Tibial nerve (tissue), 4 donors: ENCODE measurements around the gene WBP1. TPM values are rescaled to one million over a fixed set of nuclear protein-coding genes. Genes with fewer than 3 reads are reported as not detected.

Experiments used
- DNase-seq, 2 donors: peaks; one replicate each; pipeline ENCODE4 v3.0.0-alpha.2; 2019; ENCODE audit warnings: low spot score in 2 of 2
- H3K27ac ChIP-seq, 4 donors: fragments of 200-600 bp; sonication (generic) in 3 of 4; one replicate each; pipeline ENCODE4 v1.5.1; 2017 to 2019; ENCODE audit warnings: mild to moderate bottlenecking in 1 of 4
- H3K27me3 ChIP-seq, 2 donors: fragments of 200-600 bp; sonication (generic) in 1 of 2; one replicate each; pipeline versions ENCODE4 v1.5.1 to v1.6.0; 2017 to 2019
- H3K36me3 ChIP-seq, 3 donors: fragments of 200-600 bp; sonication (generic); one replicate each; pipeline ENCODE4 v1.5.1; 2018 to 2019
- H3K4me1 ChIP-seq, 4 donors: fragments of 200-600 bp; sonication (generic) in 3 of 4; one replicate each; pipeline ENCODE4 v1.5.1; 2017 to 2019
- H3K4me3 ChIP-seq, 4 donors: fragments of 200-600 bp; sonication (generic) in 3 of 4; one replicate each; pipeline ENCODE4 v1.5.1; 2017 to 2019; ENCODE audit warnings: mild to moderate bottlenecking in 1 of 4, moderate library complexity in 1 of 4
- H3K9me3 ChIP-seq, 4 donors: fragments of 200-600 bp; sonication (generic) in 3 of 4; one replicate each; pipeline ENCODE4 v1.5.1; 2017 to 2019
- CTCF ChIP-seq, 5 experiments: fragments of 200-600 bp in 3 of 5; fragments of 450-650 bp in 2 of 5; sonication (generic) in 3 of 5; IDR thresholded peaks; one replicate each; pipeline ENCODE4 v1.5.1; 2016 to 2019; ENCODE audit warnings: antibody characterized with exemption in 5 of 5, mild to moderate bottlenecking in 3 of 5, moderate library complexity in 2 of 5
- EP300 ChIP-seq, 2 donors: sonication (generic); formaldehyde crosslinking; IDR thresholded peaks; one replicate each; pipeline ENCODE4 v1.6.1; 2017; ENCODE audit warnings: antibody characterized with exemption in 2 of 2, mild to moderate bottlenecking in 1 of 2
- POLR2A ChIP-seq, 2 donors: fragments of 450-650 bp; IDR thresholded peaks; one replicate each; pipeline ENCODE4 v1.6.1; 2017; ENCODE audit warnings: antibody characterized with exemption in 2 of 2, mild to moderate bottlenecking in 2 of 2, moderate library complexity in 2 of 2
- WGBS, 2 donors: methylation state at CpG; one replicate each; pipeline ENCODE4 v1.1.5; 2018; 5-methylcytosine and 5-hydroxymethylcytosine counted together
- total RNA-seq, 4 donors: library from RNA; depleted of rRNA; stranded (reverse); fragments of >200 nt; gene quantifications; one replicate each; pipeline ENCODE4 v1.1.0, GENCODE V29; 2016

The WBP1 gene
- total RNA-seq, 4 donors from 2014 or later = 35.7 to 84.6 (median 69.0) TPM

DNA sequence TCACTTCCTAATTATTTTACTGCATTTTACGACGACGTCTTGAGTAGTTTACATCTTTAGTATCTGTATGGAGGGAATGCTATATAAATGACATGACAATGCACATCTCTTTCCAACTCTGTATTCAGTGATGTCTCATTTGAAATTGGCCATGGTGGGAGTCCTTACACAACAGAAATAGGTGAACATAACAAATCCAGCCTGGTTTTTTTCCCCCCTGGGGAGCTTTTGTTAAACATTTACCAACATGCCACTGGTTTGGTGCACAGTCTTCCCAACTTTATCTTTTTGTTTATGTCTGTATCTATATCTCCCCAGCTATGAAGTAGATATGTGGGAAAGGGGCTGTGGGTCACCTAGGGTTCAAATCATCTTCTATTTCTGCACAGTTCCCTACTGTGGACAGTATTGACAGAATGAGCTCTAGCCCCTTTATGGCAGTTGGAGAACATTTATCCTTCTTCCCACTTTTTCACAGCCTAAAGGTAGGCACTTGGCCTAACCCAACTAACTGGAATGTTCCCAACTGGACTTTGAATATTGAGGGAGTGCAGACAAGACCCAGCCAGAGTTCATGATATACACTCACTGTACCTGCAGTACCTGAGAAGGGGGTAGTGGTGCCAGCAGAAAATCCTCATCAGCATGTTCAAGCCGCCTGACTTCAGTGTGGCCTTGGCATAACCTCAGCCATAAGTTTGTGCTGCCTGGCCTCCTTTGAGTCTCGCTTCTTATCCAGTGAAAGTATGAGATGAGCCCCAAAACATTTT, 10.8 kb upstream of the WBP1 start:
- Histone ChIP-seq H3K27me3 (no peaks in the 10 kb centered on the region), H3K27ac (no peak overlapping the region), H3K4me1 (peaks cover 0 to 14% (median 0%) of the 10 kb centered on the region in 4 donors), H3K4me3 (no peak overlapping the region), H3K36me3 (no peaks in the 10 kb centered on the region), H3K9me3 (no peaks in the 10 kb centered on the region)
- TF ChIP-seq CTCF (IDR thresholded peaks at IDR 0.05) (no peak), EP300 (IDR thresholded peaks at IDR 0.05) (no peak), POLR2A (IDR thresholded peaks at IDR 0.05) (no peak)
- no peak for DNase-seq
- whole genome bisulfite sequencing, 2 donors = 89 to 92% methylated on average over 5 of the region's 5 CpGs

DNA sequence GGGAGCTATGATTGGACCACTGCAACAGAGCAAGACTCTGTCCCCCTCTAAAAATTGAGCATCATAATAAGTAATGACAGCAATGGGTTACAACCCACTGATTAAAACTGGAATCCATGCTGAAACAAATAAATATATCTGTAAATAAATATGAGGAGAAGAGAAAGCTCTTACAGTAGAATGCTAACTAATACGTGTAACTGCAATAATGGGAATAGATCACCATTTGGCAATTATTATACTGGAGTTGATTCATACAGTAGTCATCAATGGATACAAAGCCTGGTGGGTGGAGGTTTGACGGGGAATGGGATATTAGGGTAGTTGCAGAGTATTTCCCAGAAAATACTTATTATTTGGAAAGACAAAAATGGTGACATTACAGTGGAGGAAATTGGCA, 9.5 kb upstream of the WBP1 start:
- no peak for DNase-seq
- Histone ChIP-seq H3K4me1 (peaks cover 0 to 10% (median 0%) of the 10 kb centered on the region in 4 donors), H3K36me3 (no peaks in the 10 kb centered on the region), H3K27ac (no peak overlapping the region), H3K9me3 (no peaks in the 10 kb centered on the region), H3K27me3 (no peaks in the 10 kb centered on the region), H3K4me3 (no peak overlapping the region)
- whole genome bisulfite sequencing, 2 donors = 42% methylated on average over 2 of the region's 2 CpGs
- TF ChIP-seq EP300 (IDR thresholded peaks at IDR 0.05) = no peak
- no peak for TF ChIP-seq CTCF (IDR thresholded peaks at IDR 0.05)
- TF ChIP-seq POLR2A (IDR thresholded peaks at IDR 0.05) = no peak

- H3K36me3 ChIP-seq = no peaks in the 10 kb centered on the region
- DNase-seq = no peak
- H3K4me3 ChIP-seq = no peak overlapping the region
- peaks cover 0 to 12% (median 5%) of the 10 kb centered on the region in 4 donors for H3K4me1 ChIP-seq
- H3K9me3 ChIP-seq = no peaks in the 10 kb centered on the region
- no peaks in the 10 kb centered on the region for H3K27me3 ChIP-seq
- WGBS, 2 donors = 81 to 84% methylated on average over 3 of the region's 3 CpGs
- TF ChIP-seq CTCF (IDR thresholded peaks at IDR 0.05) = no peak
- no peak for TF ChIP-seq POLR2A (IDR thresholded peaks at IDR 0.05)
- H3K27ac ChIP-seq = no peak overlapping the region
These were observed 7.6 kb upstream of the WBP1 start for GRCh38 chr2:74450570-74451190.

DNA sequence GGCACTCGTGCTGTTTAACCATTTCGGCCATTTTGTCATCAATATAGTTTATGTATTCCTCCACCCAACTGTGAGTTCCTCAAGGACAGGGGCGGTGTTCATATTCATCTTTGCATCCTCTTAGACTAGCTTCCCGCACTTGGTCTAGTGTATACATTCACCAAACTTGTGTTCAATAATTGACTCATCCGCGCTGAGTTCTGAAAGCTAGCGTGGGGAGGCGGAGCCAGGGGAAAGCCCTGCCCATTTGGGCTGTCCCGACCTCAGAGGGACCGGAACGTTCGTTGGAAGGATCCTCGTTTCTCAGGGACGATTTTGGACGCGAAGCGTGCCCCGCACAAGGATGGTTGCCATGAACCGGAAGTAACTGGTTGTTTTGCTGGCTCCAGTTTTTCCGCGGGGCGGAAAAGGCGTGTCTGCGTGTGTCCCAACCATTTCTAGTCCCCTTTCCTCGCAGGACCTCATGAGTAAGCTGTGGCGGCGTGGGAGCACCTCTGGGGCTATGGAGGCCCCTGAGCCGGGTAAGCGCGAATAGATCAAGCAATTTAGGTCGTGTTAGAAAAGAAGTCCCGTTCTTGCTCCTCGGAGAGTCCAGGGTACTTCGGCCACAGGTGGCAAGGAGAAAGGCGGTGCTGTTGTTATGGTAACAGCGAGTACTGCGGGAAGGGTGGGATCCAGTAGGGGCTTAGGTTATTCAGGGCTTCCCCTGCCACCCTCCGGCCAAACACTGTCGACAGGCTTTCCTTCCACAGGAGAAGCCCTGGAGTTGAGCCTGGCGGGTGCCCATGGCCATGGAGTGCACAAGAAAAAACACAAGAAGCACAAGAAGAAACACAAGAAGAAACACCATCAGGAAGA, 3.4 kb upstream of the WBP1 start, which contains the start of gene INO80B:
INO80B (plus strand) TSS at position 434 of the 858 bp plus-strand sequence; CDS start at position 464, 30 bp downstream.
- TF ChIP-seq EP300 (IDR thresholded peaks at IDR 0.05) = peak; percentile 86 to 96
- peak in 3 of 5 experiments; percentile 4 to 50 (median 22) for TF ChIP-seq CTCF (IDR thresholded peaks at IDR 0.05)
- peak in 1 of 2 donors; percentile 56 for TF ChIP-seq POLR2A (IDR thresholded peaks at IDR 0.05)
- H3K27ac ChIP-seq = peak within 1 kb of the TSS; percentile 60 to 81 (median 68)
- no peaks in the 10 kb centered on the region for H3K9me3 ChIP-seq
- 1% methylated on average over 36 to 40 of the region's 40 CpGs for WGBS, 2 donors
- H3K27me3 ChIP-seq = no peaks in the 10 kb centered on the region
- H3K4me3 ChIP-seq = peak within 1 kb of the TSS; percentile 61 to 74 (median 68)
- peaks cover 0 to 44% (median 27%) of the 10 kb centered on the region in 4 donors for H3K4me1 ChIP-seq
- peak; percentile 87 to 94 for DNase-seq
- no peaks in the 10 kb centered on the region for H3K36me3 ChIP-seq
